Measurements from ENCODE around the gene PDE11A.

DNA sequence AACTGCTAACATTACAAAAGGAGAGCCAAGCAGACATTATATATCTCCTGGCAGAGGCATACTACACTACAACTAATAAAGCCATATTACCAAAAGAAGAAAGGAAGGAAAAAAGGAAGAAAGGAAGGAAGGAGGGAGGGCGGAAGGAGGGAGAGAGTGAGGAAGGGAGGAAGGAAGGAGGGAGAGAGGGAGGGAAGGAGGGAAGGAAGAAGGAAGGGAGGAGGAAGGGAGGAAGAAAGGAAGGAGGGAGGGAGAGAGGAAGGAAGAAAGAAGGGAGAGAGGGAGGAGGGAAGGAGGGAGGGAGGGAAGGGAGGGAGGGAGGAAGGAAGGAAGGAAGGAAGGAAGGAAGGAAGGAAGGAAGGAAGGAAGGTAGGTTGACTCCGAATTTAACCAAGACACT is 133.4 kb downstream of the PDE11A start:
- TF ChIP-seq, protein P1, sequence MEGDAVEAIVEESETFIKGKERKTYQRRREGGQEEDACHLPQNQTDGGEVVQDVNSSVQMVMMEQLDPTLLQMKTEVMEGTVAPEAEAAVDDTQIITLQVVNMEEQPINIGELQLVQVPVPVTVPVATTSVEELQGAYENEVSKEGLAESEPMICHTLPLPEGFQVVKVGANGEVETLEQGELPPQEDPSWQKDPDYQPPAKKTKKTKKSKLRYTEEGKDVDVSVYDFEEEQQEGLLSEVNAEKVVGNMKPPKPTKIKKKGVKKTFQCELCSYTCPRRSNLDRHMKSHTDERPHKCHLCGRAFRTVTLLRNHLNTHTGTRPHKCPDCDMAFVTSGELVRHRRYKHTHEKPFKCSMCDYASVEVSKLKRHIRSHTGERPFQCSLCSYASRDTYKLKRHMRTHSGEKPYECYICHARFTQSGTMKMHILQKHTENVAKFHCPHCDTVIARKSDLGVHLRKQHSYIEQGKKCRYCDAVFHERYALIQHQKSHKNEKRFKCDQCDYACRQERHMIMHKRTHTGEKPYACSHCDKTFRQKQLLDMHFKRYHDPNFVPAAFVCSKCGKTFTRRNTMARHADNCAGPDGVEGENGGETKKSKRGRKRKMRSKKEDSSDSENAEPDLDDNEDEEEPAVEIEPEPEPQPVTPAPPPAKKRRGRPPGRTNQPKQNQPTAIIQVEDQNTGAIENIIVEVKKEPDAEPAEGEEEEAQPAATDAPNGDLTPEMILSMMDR (IDR thresholded peaks at IDR 0.05 in 4 of 5, conservative IDR thresholded peaks at IDR 0.05 in 1 of 5): no peak
- no peak for TF ChIP-seq POLR2A (IDR thresholded peaks at IDR 0.05)
